GM19035 (cell line): Measurements from ENCODE around the gene RAD51B.
"Not testable (repeated sequence)": the region's sequence is repeated elsewhere in the genome, so short reads cannot be mapped to it uniquely, and the experiment has no call there.

ENCODE experiments used
- ATAC-seq: cut with Tn5 transposase; IDR thresholded peaks from one replicate; pipeline ENCODE4 v1.9.1; 2021; ENCODE audit not compliant: unreplicated experiment

RAD51B gene

DNA sequence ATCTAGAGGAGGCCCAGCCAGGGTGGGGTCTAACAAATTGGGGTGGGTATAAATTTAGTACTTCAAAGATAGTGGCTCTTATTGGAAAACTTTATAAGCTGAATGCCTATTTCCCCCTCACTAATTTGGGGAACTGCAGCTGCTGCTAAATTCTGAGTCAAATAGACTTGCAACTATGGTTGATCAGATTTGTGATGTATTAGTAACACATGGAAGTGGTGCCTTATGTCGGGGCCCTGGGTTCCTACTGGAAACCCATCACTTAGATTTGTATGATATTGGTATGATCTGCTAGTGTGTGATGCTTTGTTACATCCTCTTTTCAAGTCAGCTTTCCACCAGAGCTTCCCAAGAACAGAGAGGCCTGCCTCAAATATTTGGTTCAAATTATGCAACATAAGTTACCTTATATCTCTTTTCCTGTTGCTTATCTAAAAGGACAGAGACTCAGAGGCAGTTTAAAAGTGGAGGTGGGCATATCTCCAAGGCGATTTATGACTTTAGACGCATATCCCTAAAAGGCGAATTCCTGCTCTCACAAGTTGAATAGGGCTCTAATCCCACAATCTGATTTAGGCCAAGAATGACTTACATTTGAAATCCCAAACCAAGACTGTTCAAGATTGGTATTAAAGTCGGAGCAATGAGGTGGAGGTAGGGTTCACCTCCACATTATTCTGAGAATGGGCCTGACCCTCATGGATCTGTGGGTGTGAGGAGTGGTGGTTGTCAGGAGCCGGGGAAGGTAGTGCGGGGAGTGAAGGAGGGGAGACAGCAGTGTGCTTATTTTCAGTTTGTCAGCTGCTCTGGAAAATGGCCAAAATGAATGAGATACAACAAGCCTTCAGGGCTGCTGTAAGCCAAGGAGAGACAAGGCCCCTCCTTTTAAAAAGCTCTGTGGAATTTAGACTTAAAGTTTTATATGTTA lies 425.8 kb downstream of the RAD51B start:
- ATAC-seq, result no peak

- no peak for ATAC-seq
Observed at GRCh38 chr14:68246074-68246785, 426.7 kb downstream of the RAD51B start.

DNA sequence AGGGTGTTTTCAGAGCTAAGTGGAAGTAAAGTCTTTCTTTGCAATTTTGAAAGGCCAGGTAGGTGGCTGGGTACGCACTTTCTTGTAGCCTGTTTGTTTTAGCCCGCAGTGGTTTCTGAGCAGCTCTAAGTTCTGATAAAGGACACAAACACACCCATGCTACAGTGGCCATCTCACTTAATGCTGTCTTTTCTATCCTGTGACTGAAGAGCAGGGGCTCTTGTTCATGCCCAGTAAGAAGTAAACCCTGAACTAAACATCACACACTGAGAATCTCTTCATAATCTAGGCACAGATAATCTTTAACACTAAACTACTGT lies 427.2 kb downstream of the RAD51B start:
- ATAC-seq, result no peak

- no peak for ATAC-seq
Observed at GRCh38 chr14:68247274-68247673, 427.7 kb downstream of the RAD51B start.

DNA sequence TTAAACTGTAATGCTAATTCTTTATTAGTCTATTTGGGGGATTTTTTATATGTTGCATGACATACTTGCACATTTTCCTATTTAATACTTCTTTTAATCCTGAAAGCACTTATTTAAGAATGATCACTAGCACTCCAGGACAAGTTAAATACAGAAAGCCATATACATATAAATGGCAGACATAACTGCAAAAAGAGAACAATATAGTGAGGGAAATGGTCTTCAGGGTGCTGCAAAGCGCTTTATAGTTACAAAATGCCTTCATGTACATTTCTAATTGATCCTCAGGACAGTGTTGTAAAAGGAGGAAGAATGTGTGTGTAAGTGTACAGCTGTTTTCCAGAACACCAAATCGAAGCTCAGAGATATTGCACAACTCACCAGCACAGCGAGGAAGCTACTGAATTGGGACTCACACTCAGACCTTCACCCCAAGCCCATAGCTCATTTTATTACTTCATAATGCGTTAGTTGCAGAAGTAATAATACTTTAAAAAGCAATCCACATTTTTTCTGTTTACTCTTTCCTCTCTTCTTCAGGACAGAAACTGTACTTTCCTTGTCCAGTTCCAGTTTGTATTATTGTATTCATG lies 428.2 kb downstream of the RAD51B start:
- ATAC-seq, result no peak

DNA sequence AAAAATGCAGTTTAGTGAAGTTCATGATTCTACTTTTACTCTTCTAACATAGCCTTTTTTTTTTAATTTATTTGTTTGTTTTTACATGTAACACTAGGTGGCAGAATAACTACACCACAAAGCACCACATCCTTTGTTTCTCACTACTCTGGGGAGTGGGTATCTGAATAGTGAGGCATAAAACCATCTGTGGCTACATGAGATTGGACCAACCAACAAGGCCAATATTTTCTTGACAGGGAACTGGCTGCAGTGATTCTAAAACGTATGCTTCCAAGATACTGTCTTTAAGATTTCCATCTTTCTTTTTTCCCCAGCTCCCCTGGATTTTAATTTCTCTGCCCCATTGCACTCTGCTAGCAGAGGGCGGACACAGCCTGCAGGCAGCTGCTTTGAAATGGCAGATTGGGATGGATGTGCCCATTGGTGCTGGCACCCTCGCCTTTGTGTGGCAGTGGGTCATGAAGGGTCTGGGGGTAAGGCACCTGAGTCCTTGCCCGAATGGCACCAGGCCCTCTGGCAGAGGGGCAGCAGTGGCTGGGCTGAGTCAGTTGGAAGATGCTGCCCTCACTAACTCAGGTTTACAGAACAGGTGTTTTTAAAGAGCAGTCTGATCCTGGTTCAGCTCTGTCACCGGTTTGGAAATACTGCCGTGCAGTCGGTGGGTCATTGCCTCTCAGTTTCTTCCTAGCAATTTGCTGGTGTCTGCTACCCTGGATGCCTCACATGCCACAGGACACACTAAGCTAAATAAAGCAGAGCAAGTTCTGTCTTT lies 429.1 kb downstream of the RAD51B start:
- ATAC-seq, result no peak

- ATAC-seq, result no peak
Observed at GRCh38 chr14:68249661-68250451, 430.3 kb downstream of the RAD51B start.

- ATAC-seq, result no peak
Observed at GRCh38 chr14:68250927-68251768, 431.6 kb downstream of the RAD51B start.

DNA sequence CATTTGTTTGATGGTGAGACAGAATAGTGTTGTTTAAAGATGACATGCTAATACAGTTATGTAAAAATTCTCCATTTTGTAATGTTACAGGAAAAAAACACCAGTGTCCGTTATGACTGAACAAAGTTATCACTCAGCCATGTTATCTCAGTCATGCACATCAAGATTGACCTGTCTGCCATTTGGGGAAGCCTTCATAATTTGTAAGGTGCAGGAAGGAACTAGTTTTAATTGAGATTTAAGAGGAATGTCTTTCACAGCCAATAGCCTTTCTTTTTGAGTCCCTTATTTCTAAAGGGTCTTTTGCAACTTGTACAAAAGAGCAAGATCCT lies 432.2 kb downstream of the RAD51B start:
- ATAC-seq, result no peak

- ATAC-seq, result no peak
Observed at GRCh38 chr14:68253160-68253780, 433.7 kb downstream of the RAD51B start.

DNA sequence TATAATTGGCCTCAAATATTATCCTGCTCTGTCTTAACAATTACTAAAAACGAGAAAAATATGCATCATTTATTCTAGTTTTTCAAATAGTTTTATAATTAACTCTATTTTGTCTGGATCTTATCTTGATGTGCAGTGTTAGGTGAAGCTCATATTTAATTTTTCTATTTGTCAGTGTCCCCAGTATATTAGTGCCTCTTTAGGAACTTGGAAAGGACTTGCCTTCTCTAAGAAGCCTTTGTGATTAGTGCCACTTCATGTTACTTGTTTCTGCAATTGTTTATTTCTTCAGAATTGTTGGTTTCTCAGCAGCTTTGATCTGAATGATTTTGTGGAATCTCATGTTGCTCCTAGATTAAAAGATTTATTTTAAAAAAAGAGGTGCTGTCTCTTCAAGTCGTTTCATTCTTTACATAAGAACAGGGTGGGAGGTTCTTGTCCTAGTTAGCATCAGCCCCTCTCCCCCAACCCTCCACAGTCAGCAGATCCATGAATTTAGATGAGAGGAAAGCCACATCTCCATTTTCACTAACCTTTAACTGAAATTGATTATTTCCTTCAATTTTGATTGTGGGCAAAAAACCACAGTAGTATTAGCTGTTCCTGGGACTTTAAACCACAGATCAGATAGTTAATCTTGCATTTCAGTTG lies 434.4 kb downstream of the RAD51B start:
- no peak for ATAC-seq

DNA sequence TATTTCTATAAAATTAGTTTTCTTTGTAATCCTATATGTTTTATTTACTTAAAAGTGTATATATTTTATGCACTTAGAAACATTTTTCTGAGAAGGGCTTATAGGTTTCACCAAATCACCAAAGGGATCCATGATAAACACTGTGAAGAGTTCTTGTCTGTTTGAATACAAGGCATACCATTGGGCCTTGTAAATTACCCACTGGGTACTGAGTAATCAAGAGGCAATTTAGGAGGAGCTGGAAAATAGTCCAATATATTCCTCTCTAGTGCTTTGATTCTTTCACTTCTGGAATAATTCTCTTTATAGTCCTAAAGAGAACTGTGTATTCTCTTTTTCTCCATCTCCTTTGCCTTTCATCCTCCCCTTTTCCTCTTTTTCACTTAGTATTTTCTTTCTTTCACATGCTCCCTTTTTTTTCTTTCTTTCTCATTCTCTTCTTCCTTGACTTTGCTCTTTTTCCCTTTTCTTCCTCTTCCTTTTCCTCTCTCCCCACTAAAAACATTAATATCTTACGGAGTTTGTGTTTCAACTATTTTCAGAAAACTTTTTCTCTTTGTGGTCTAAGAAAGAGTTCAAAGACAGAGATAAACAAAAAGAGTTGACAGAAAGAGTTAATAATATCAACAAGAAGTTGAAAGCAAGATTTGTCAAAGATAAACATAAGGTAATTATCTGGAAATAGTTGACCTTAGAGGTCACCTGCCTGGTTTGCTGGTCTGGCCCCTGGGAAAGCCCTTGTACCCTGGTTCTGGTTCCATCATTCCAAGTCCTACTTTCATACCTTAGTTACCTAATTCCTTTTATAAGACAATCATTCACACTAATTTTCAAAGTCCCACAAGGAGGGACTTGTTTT lies 435.3 kb downstream of the RAD51B start:
- ATAC-seq, result no peak

GRCh38 chr14:68255693-68256178 lies 436.2 kb downstream of the RAD51B start:
- ATAC-seq, result no peak

DNA sequence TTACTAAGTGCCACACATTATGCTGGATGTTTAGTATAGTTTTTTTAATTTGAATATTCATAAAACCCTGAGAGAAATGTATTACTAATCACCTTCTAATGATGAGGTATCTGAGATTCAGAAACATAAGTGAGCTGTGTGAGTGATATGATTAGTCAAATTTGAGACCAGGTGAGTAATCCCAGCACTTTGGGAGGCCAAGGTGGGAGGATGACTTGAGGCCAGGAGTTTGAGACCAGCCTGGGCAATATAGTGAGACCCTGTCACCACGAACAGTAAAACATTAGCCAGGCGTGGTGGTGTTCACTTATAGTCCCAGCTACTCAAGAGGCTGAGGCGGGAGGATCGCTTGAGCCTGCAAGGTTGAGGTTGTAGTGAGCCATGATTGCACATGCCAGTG lies 438.4 kb downstream of the RAD51B start:
- ATAC-seq, result no peak

DNA sequence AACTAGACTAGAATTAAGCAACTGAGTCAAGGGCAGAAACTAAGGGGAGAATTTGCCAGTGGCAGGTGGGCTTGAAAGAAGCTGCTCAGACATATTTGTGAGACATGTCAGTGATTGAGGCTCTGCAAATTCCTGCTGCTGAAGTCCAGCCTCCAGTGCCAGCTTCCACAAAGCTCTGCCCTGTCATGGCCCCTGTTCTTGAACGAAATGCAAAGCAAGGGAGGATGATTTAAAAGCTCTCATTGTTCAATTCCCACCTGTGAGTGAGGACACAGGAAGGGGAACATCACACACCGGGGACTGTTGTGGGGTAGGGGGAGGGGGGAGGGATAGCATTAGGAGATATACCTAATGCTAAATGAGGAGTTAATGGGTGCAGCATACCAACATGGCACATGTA lies 439.4 kb downstream of the RAD51B start:
- ATAC-seq, result not testable (repeated sequence)

- ATAC-seq, result no peak
Observed at GRCh38 chr14:68260121-68260520, 440.5 kb downstream of the RAD51B start.

- ATAC-seq, result no peak
Observed at GRCh38 chr14:68261092-68261842, 441.7 kb downstream of the RAD51B start.
